Right lung (tissue), 5 donors: ENCODE measurements around the gene CACNB2. TPM values are rescaled to one million over a fixed set of nuclear protein-coding genes. Genes with fewer than 3 reads are reported as not detected.
"Not testable (repeated sequence)": the region's sequence is repeated elsewhere in the genome, so short reads cannot be mapped to it uniquely, and the experiment has no call there.

Source experiments
- DNase-seq, 2 donors: peaks; one replicate each; pipeline ENCODE4 v3.0.0-alpha.2; 2013
- polyA plus RNA-seq, 5 donors: library from polyadenylated mRNA; unstranded; fragments of 120-200 nt; gene quantifications; one replicate each; pipeline versions ENCODE4 v1.2.1 to v1.2.3, GENCODE V29; 2013; ENCODE audit warnings: inconsistent platforms in 1 of 5, low replicate concordance in 1 of 5; ENCODE audit not compliant: insufficient read length in 5 of 5, insufficient read depth in 1 of 5

CACNB2 gene
- polyA plus RNA-seq, 5 donors, result 9.5 to 16.3 (median 12.7) TPM

- DNase-seq, result no peak
These were observed 4.2 kb downstream of the CACNB2 start for GRCh38 chr10:18144396-18144795.

GRCh38 chr10:18144928-18145327 lies 4.7 kb downstream of the CACNB2 start:
- DNase-seq, result no peak

GRCh38 chr10:18145652-18146051 lies 5.4 kb downstream of the CACNB2 start:
- DNase-seq, result no peak

- no peak for DNase-seq
These were observed 9.1 kb downstream of the CACNB2 start for GRCh38 chr10:18149196-18149800.

GRCh38 chr10:18151356-18151890 lies 11.2 kb downstream of the CACNB2 start:
- no peak for DNase-seq

GRCh38 chr10:18153381-18153780 lies 13.2 kb downstream of the CACNB2 start:
- DNase-seq, result not testable (repeated sequence)

- DNase-seq, result no peak
These were observed 15.1 kb downstream of the CACNB2 start for GRCh38 chr10:18155321-18155720.

- not testable (repeated sequence) for DNase-seq
These were observed 16.6 kb downstream of the CACNB2 start for GRCh38 chr10:18156797-18157196.

GRCh38 chr10:18157881-18158280 lies 17.7 kb downstream of the CACNB2 start:
- no peak for DNase-seq

GRCh38 chr10:18158773-18159265 lies 18.6 kb downstream of the CACNB2 start:
- DNase-seq, result peak in 1 of 2 donors; percentile 60

GRCh38 chr10:18159557-18159956 lies 19.3 kb downstream of the CACNB2 start:
- no peak for DNase-seq

- DNase-seq, result no peak
These were observed 21.9 kb downstream of the CACNB2 start for GRCh38 chr10:18162021-18162627.

GRCh38 chr10:18164093-18164492 lies 23.9 kb downstream of the CACNB2 start:
- no peak for DNase-seq

GRCh38 chr10:18164748-18165361 lies 24.6 kb downstream of the CACNB2 start:
- no peak for DNase-seq

GRCh38 chr10:18178854-18179483 lies 38.7 kb downstream of the CACNB2 start:
- DNase-seq, result no peak

GRCh38 chr10:18179891-18180290 lies 39.7 kb downstream of the CACNB2 start:
- peak; percentile 77 to 80 for DNase-seq

- DNase-seq, result not testable (repeated sequence)
These were observed 41.2 kb downstream of the CACNB2 start for GRCh38 chr10:18181382-18181781.

GRCh38 chr10:18185621-18186020 lies 45.4 kb downstream of the CACNB2 start:
- DNase-seq, result no peak

- DNase-seq, result no peak
These were observed 50.6 kb downstream of the CACNB2 start for GRCh38 chr10:18190840-18191239.

GRCh38 chr10:18194634-18195033 lies 54.4 kb downstream of the CACNB2 start:
- no peak for DNase-seq

GRCh38 chr10:18195060-18195799 lies 55.0 kb downstream of the CACNB2 start:
- DNase-seq, result no peak
